LNCaP clone FGC (cell line): ENCODE measurements around the gene FAM228A.

Source experiments
- DNase-seq: peaks from one replicate; pipeline ENCODE4 v3.0.0-alpha.2; 2011; ENCODE audit warnings: low read depth
- H3K4me3 ChIP-seq: 2 replicates; pipeline ENCODE4 v1.5.1; 2011; ENCODE audit warnings: mild to moderate bottlenecking, low read depth, low read length, control low read depth
- CTCF ChIP-seq: IDR thresholded peaks from 2 replicates; pipeline ENCODE4 v1.5.1; 2012; ENCODE audit warnings: mild to moderate bottlenecking; ENCODE audit not compliant: control insufficient read depth, insufficient read depth; ENCODE audit errors: extremely low read depth

FAM228A gene

GRCh38 chr2:24158131-24158530, 16.7 kb upstream of the FAM228A start:
- no peak for DNase-seq

GRCh38 chr2:24159708-24160107, 15.1 kb upstream of the FAM228A start:
- no peak for DNase-seq
- H3K4me3 ChIP-seq = no peak overlapping the region
- no peak for TF ChIP-seq CTCF

More at GRCh38 chr2:24158131-24158530, 16.7 kb upstream of the FAM228A start:
- no peak overlapping the region for H3K4me3 ChIP-seq
- no peak for TF ChIP-seq CTCF

- DNase-seq = no peak
- no peak overlapping the region for H3K4me3 ChIP-seq
- no peak for TF ChIP-seq CTCF
Observed at GRCh38 chr2:24160761-24161160, 14.1 kb upstream of the FAM228A start.

GRCh38 chr2:24162494-24162893, 12.4 kb upstream of the FAM228A start:
- no peak overlapping the region for H3K4me3 ChIP-seq
- TF ChIP-seq CTCF = no peak
- DNase-seq = no peak

- DNase-seq = no peak
- no peak for TF ChIP-seq CTCF
- no peak overlapping the region for H3K4me3 ChIP-seq
Observed at GRCh38 chr2:24163186-24163585, 11.7 kb upstream of the FAM228A start.

GRCh38 chr2:24163601-24164000, 11.3 kb upstream of the FAM228A start:
- no peak overlapping the region for H3K4me3 ChIP-seq
- TF ChIP-seq CTCF = no peak
- DNase-seq = no peak

GRCh38 chr2:24164416-24164973, 10.4 kb upstream of the FAM228A start:
- no peak for DNase-seq
- TF ChIP-seq CTCF = peak; percentile 41; the same call in 1 of the 2 replicates
- no peak overlapping the region for H3K4me3 ChIP-seq
